Raji (cell line): Measurements from ENCODE around the gene LGALS3BP.

Experiments used
- POLR2A ChIP-seq: IDR thresholded peaks from 2 replicates; pipeline ENCODE4 v1.6.1; 2011; ENCODE audit warnings: low read depth, low read length, control low read depth; ENCODE audit not compliant: insufficient read depth

The LGALS3BP gene

GRCh38 chr17:78996781-78997201, 17.1 kb upstream of the LGALS3BP start:
- TF ChIP-seq POLR2A = no peak

- no peak for TF ChIP-seq POLR2A
Measured at GRCh38 chr17:78995761-78996451, 16.2 kb upstream of the LGALS3BP start.

GRCh38 chr17:78995022-78995760, 15.5 kb upstream of the LGALS3BP start:
- TF ChIP-seq POLR2A = no peak

GRCh38 chr17:78993981-78994671, 14.4 kb upstream of the LGALS3BP start:
- TF ChIP-seq POLR2A = no peak

GRCh38 chr17:78993241-78993956, 13.7 kb upstream of the LGALS3BP start:
- no peak for TF ChIP-seq POLR2A

GRCh38 chr17:78992542-78993212, 13.0 kb upstream of the LGALS3BP start:
- TF ChIP-seq POLR2A = no peak

GRCh38 chr17:78991906-78992532, 12.3 kb upstream of the LGALS3BP start:
- no peak for TF ChIP-seq POLR2A

GRCh38 chr17:78991017-78991738, 11.5 kb upstream of the LGALS3BP start:
- TF ChIP-seq POLR2A = no peak

- no peak for TF ChIP-seq POLR2A
Measured at GRCh38 chr17:78990349-78991016, 10.8 kb upstream of the LGALS3BP start.

- no peak for TF ChIP-seq POLR2A
Measured at GRCh38 chr17:78988152-78988551, 8.4 kb upstream of the LGALS3BP start.

- TF ChIP-seq POLR2A = no peak
Measured at GRCh38 chr17:78986649-78987328, 7.1 kb upstream of the LGALS3BP start.

- no peak for TF ChIP-seq POLR2A
Measured at GRCh38 chr17:78986048-78986648, 6.4 kb upstream of the LGALS3BP start.
